ENCODE measurements around the gene GLT1D1.
A peak's percentile ranks its signal among the peaks of the same experiment; 100 is the strongest.

GLT1D1 gene

DNA sequence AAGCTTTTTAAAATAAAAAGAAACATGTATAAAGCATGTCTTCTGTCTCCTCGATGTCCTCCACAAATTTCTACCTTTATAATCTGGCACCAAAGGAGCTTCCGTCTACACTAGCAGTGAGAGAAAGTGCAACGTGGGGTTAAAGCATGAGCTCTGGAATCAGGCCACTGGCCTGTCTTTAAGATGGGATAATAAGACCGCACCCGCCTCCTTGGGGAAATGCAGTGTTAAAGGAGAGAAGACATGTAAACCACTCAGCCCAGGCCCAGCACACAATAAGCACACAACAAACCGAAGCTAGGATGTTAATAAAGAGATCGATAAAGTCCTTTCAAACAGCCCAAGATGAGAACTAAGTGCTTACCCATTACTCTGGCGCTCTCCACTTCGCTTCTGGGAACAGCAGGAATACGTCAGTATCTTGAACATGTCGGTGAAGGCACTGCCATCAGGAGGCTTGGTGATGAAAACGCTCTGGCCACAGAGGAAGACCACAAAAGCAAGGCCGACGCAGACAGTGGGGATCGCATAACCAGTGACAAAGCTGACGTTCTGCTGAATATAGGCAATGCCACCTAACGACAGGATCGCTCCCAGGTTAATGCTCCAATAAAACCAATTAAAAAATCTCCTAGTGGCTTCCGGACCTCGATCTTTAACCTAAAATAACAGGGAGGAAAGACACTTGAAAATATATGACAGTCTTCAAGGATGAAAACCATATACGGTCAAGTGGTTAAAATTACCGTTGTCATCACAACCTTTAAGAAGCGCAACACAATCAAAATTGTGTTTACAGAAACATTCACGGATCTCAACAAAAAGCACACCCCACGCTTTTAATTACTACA, 38.6 kb upstream of the GLT1D1 start:
- no peaks in the 10 kb centered on the region for H3K27me3 ChIP-seq (ENCODE audit: low read depth, low read length)
- no peak overlapping the region for H3K4me3 ChIP-seq (ENCODE audit: low read depth in 1 of 2, low read length in 2 of 2)
- H3K4me1 ChIP-seq (ENCODE audit: control insufficient read depth in 1 of 2, insufficient read depth in 2 of 2, low read length in 2 of 2), result peaks cover 27 to 39% of the 10 kb centered on the region in 2 donors
- no peak overlapping the region for H3K27ac ChIP-seq (ENCODE audit: low read length)
- H3K36me3 ChIP-seq (ENCODE audit: control insufficient read depth in 1 of 2, insufficient read depth in 2 of 2, low read length in 2 of 2), result peaks cover 0 to 6% of the 10 kb centered on the region in 2 donors
- H3K9me3 ChIP-seq (ENCODE audit: control insufficient read depth in 1 of 2, low read length in 2 of 2), result no peaks in the 10 kb centered on the region

DNA sequence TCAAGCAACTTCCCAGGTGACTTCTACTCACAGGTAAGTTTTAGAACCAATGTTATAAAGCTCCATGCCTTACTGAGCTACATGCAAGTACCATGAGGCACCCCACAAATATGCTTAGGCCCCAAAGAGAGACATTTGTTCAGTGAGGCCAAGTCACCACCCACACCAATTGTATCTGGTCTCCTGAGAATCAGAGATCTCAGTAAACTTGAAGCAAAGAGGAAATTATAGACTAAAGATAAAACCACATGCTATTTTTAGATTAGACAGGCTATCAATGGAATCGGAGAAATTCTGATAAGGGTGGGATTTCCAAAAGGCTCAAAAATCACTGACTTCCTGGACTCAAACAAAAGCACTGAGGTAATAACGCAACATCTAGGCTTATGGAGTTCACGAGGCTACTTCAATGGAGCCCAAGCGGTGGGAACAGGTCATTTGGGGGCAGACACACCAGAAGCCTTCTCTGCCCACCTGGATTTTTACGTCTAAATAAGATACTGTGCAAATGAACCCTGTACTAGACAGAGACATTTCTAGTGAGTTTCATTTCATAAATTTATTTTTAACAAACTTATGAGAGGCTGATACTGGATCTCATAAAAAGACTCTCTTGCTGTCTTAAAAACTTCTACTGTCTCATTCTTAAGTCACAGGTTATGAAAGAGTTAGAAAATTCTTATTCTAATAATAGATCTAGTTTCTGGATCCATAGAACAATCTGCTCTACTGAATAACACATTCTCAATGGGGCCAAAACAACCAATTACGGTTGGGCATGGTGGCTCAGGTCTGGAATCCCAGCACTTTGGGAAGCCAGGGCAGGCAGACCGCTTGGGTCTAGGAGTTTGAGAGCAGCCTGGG, 37.3 kb upstream of the GLT1D1 start:
- no peaks in the 10 kb centered on the region for H3K27me3 ChIP-seq (ENCODE audit: low read depth, low read length)
- no peaks in the 10 kb centered on the region for H3K9me3 ChIP-seq (ENCODE audit: control insufficient read depth in 1 of 2, low read length in 2 of 2)
- H3K4me1 ChIP-seq (ENCODE audit: control insufficient read depth in 1 of 2, insufficient read depth in 2 of 2, low read length in 2 of 2), result peaks cover 17 to 30% of the 10 kb centered on the region in 2 donors
- no peak overlapping the region for H3K4me3 ChIP-seq (ENCODE audit: low read depth in 1 of 2, low read length in 2 of 2)
- H3K36me3 ChIP-seq (ENCODE audit: control insufficient read depth in 1 of 2, insufficient read depth in 2 of 2, low read length in 2 of 2), result peaks cover 0 to 6% of the 10 kb centered on the region in 2 donors
- H3K27ac ChIP-seq (ENCODE audit: low read length), result no peak overlapping the region

DNA sequence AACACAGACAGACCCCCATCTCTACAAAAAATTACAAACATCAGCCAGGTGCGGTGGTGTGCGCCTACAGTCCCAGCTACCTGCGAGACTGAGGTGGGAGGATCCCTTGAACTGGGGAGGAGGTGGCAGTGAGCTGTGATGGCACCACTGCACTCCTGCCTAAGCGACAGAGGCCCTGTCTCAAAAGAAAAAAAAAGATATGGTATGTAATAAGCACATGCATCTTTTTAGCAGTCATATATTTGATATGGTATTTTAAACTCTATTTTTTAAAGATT, 36.7 kb upstream of the GLT1D1 start:
- H3K27me3 ChIP-seq (ENCODE audit: low read depth, low read length), result no peaks in the 10 kb centered on the region
- H3K4me3 ChIP-seq (ENCODE audit: low read depth in 1 of 2, low read length in 2 of 2), result no peak overlapping the region
- no peak overlapping the region for H3K27ac ChIP-seq (ENCODE audit: low read length)
- H3K9me3 ChIP-seq (ENCODE audit: control insufficient read depth in 1 of 2, low read length in 2 of 2), result no peaks in the 10 kb centered on the region
- peaks cover 17 to 31% of the 10 kb centered on the region in 2 donors for H3K4me1 ChIP-seq (ENCODE audit: control insufficient read depth in 1 of 2, insufficient read depth in 2 of 2, low read length in 2 of 2)
- H3K36me3 ChIP-seq (ENCODE audit: control insufficient read depth in 1 of 2, insufficient read depth in 2 of 2, low read length in 2 of 2), result peaks cover 0 to 6% of the 10 kb centered on the region in 2 donors

DNA sequence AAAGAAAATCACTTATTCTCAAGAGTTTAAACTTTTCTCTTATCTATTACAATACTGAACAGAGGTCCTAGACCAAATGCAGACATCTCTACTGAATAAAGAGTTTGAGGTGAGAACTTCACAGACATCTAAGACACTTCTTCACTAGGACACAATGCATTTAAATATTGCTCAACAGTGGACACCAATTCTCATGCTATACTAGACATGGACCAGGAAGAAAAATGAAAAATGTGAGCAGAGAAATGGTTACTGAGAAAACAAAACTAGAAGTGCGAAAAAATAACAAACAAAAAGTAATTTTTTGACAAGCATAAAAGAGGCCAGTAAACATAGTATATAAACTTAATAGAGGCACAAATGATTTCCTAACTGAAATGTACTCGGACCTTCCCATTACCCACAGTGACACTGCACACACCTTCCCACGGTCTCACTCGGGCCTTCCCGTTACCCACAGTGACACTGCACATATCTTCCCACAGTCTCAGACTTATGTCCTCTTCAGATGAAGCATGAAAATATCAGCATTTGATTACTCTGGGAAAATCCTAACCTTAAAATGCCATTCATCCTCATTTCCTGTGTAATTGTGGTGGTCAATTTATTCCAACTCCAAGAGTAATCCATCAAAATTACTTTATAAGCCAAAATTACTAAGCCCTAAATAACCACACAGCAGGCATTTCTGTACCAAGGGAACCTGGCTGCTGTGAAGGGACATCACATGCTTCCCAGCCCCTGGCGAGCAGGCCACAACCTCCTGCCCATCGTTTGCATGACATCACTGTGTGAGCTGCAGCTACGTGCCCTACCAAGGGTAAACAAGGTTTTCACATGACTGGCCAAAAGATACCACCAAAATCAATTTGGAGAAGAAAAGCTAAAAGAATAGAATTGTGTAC, 35.9 kb upstream of the GLT1D1 start:
- Histone ChIP-seq H3K36me3 (ENCODE audit: control insufficient read depth in 1 of 2, insufficient read depth in 2 of 2, low read length in 2 of 2) (peaks cover 0 to 6% of the 10 kb centered on the region in 2 donors), H3K4me3 (ENCODE audit: low read depth in 1 of 2, low read length in 2 of 2) (no peak overlapping the region), H3K9me3 (ENCODE audit: control insufficient read depth in 1 of 2, low read length in 2 of 2) (no peaks in the 10 kb centered on the region), H3K4me1 (ENCODE audit: control insufficient read depth in 1 of 2, insufficient read depth in 2 of 2, low read length in 2 of 2) (peaks cover 17 to 39% of the 10 kb centered on the region in 2 donors), H3K27ac (ENCODE audit: low read length) (peak overlapping the region; percentile 67), H3K27me3 (ENCODE audit: low read depth, low read length) (no peaks in the 10 kb centered on the region)

DNA sequence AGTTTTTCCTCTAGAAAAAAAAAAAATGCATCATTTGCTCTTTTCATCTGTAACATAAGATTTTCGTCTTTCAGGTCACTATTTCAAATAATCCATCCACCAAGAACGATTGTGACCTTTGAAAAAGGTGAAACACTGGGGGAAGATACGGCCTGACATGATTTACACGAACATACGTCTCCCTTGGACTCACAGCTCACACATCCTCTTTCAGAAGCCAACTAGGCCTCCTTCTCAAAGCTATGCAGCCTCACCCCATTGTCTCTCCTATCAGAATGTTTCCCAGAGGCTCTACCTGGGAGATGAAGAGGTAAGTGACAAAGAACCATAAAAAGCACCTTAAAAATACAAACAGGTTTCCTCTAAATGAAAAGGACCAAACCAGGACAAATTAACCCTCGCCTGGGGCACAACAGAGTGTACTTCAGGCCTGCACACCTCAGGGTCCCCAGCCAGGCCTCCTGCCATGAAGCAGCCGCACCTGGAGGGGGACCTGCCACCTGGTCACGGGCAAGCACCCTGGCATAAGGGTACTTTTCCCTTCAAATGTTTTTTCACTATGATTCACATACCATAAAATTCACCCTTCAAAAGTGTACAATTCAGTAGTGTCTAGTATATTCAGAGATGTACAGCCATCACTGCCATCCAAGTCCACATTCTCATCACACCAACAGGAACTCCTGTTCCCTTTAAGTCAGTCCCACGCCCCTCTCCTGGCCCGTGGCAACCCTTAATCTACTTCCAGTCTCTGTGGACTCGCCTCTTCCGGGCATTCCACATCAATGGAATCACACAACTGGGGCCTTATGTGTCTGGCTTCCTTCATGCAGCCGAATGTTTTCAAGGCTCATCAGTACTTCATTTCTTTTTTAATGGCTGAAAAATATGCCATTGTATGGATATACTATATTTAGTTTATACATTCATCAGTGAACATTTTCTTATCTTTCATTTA, 34.9 kb upstream of the GLT1D1 start:
- no peak overlapping the region for H3K4me3 ChIP-seq (ENCODE audit: low read depth in 1 of 2, low read length in 2 of 2)
- H3K4me1 ChIP-seq (ENCODE audit: control insufficient read depth in 1 of 2, insufficient read depth in 2 of 2, low read length in 2 of 2), result peaks cover 17 to 44% of the 10 kb centered on the region in 2 donors

DNA sequence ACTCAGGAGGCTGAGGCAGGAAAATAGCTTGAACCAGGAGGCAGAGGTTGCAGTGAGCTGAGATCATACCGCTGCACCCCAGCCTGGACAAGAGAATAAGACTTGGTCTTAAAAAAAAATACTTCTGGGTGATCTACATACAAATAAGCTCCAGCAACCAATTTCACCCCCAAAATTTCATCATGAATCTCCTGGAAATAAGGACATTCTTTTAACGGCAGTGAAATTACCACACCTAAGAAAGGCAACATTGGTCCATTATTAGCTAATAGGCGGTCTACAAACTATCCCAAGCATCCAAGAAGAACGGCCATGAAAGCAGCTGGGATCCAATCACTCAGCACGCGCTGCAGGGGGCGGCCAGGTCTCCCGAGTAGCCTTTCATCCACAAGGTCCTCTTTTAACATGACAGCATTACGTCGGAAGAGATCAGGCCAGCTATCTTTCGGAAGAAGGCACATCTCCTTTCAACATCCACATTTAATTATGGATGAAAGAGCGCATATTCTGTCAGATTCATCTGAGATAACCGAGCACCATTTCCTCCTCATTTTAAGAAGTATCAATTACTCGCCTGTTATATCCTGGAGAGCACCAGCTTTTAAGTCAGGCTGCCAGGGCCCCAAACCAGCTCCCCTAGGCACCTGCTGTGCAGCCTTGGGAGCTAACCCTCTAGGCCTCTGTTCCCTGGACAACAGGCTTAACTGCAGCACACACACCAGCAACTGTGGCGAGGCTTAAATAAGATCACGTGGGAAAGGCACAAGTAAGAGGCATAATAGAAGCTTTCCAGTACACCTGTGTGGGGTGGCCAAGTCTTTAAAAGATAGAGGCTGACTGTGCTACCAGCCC, 33.8 kb upstream of the GLT1D1 start:
- Histone ChIP-seq H3K27me3 (ENCODE audit: low read depth, low read length) (no peaks in the 10 kb centered on the region), H3K4me1 (ENCODE audit: control insufficient read depth in 1 of 2, insufficient read depth in 2 of 2, low read length in 2 of 2) (peaks cover 17 to 47% of the 10 kb centered on the region in 2 donors), H3K9me3 (ENCODE audit: control insufficient read depth in 1 of 2, low read length in 2 of 2) (no peaks in the 10 kb centered on the region), H3K27ac (ENCODE audit: low read length) (no peak overlapping the region), H3K36me3 (ENCODE audit: control insufficient read depth in 1 of 2, insufficient read depth in 2 of 2, low read length in 2 of 2) (no peaks in the 10 kb centered on the region), H3K4me3 (ENCODE audit: low read depth in 1 of 2, low read length in 2 of 2) (no peak overlapping the region)

More for the DNA sequence above, 34.9 kb upstream of the GLT1D1 start:
- Histone ChIP-seq H3K27me3 (ENCODE audit: low read depth, low read length) (no peaks in the 10 kb centered on the region), H3K36me3 (ENCODE audit: control insufficient read depth in 1 of 2, insufficient read depth in 2 of 2, low read length in 2 of 2) (peaks cover 0 to 3% of the 10 kb centered on the region in 2 donors), H3K9me3 (ENCODE audit: control insufficient read depth in 1 of 2, low read length in 2 of 2) (no peaks in the 10 kb centered on the region), H3K27ac (ENCODE audit: low read length) (peak overlapping the region; percentile 67)

DNA sequence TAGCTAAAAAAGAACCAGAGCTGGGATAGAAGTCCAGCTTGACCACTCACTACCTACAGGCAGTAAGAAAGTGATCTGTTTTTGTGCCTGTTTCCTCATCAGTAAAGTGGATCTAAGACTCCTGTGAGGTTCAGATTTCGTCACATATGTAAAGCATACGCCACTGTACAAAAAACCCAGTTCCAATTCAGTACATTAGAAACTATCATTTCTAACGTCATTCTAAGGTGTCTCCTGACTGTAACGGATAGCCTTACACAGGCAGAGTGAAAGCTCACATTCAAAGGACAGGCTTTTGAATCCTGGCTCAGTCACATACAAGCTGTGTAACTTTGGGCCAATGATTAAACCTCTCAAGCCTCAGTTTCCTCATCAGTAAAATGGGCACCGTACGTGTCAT, 33.0 kb upstream of the GLT1D1 start:
- Histone ChIP-seq H3K4me1 (ENCODE audit: control insufficient read depth in 1 of 2, insufficient read depth in 2 of 2, low read length in 2 of 2) (peaks cover 17 to 49% of the 10 kb centered on the region in 2 donors), H3K36me3 (ENCODE audit: control insufficient read depth in 1 of 2, insufficient read depth in 2 of 2, low read length in 2 of 2) (no peaks in the 10 kb centered on the region), H3K9me3 (ENCODE audit: control insufficient read depth in 1 of 2, low read length in 2 of 2) (no peaks in the 10 kb centered on the region), H3K27ac (ENCODE audit: low read length) (no peak overlapping the region), H3K4me3 (ENCODE audit: low read depth in 1 of 2, low read length in 2 of 2) (no peak overlapping the region), H3K27me3 (ENCODE audit: low read depth, low read length) (no peaks in the 10 kb centered on the region)

DNA sequence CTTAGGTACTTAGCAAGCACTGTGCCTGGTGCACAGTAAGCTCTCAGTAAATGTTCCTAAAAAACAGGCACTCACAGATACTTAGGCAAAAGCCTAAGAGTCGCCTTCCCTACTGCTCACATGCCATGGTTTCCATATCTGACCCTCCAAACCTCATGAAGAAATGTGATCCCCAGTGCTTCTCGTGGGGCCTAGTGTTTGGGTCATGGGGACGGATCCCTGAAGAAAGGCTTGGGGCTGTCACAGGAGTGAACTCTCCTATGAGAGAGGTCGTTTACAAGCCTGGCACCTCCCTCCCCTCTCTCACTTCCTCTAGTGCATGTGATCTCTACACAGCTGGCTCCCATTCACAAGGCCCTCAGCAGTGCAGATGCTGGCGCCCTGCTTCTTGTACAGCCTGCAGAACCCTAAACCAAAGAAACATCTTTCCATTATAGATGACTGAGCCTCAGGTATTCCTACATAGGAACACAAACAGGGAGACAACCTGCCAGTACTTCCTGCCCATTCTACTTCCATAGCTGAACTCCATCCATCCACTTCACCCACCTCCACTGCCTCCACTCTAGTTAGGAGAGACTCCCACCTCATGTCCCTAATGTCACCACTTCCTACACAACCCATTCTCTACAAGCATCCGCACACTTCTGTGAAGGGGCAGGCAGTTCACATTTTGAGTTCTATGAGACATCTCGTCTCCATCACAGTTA, 32.4 kb upstream of the GLT1D1 start:
- Histone ChIP-seq H3K4me3 (ENCODE audit: low read depth in 1 of 2, low read length in 2 of 2) (no peak overlapping the region), H3K27ac (ENCODE audit: low read length) (no peak overlapping the region), H3K27me3 (ENCODE audit: low read depth, low read length) (no peaks in the 10 kb centered on the region), H3K4me1 (ENCODE audit: control insufficient read depth in 1 of 2, insufficient read depth in 2 of 2, low read length in 2 of 2) (peaks cover 17 to 49% of the 10 kb centered on the region in 2 donors), H3K36me3 (ENCODE audit: control insufficient read depth in 1 of 2, insufficient read depth in 2 of 2, low read length in 2 of 2) (no peaks in the 10 kb centered on the region), H3K9me3 (ENCODE audit: control insufficient read depth in 1 of 2, low read length in 2 of 2) (no peaks in the 10 kb centered on the region)

DNA sequence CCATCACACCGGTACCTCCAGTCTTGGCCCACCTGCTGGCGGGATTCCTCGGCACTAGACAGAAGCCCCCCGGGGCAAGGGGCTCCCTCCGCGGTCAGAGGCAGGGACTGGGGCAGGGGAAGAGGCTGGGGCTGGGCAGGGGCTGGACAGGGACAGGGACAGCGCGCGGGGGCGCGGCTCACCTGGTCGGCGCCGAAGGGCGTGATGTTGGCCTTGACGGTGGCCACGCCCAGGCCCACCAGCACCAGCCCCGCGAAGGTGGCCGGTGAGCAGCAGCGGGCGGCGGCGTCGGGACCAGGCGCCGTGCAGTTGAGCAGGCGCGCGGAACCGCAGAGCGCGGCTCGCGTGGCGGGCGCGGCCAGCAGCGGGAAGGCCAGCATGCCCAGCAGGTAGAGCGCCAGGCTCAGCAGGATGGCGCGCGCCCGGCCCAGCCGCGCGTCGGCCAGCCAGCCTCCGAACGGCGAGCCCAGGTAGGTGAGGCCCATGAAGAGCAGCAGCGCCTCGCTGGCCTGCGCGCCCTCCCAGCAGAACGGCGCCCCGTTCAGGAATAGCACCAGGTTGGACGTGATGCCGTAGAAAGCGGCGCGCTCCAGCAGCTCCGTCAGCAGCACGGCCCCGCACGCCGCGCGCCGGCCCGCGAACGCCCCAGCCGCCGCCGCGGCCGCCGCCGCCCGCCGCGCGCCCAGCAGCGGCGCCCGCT, 29.9 kb upstream of the GLT1D1 start:
- H3K27me3 ChIP-seq (ENCODE audit: low read depth, low read length), result no peaks in the 10 kb centered on the region
- peak overlapping the region; percentile 23 for H3K27ac ChIP-seq (ENCODE audit: low read length)
- H3K4me3 ChIP-seq (ENCODE audit: low read depth in 1 of 2, low read length in 2 of 2), result peak overlapping the region; percentile 59 to 93
- H3K4me1 ChIP-seq (ENCODE audit: control insufficient read depth in 1 of 2, insufficient read depth in 2 of 2, low read length in 2 of 2), result peaks cover 4 to 31% of the 10 kb centered on the region in 2 donors
- H3K9me3 ChIP-seq (ENCODE audit: control insufficient read depth in 1 of 2, low read length in 2 of 2), result no peaks in the 10 kb centered on the region
- H3K36me3 ChIP-seq (ENCODE audit: control insufficient read depth in 1 of 2, insufficient read depth in 2 of 2, low read length in 2 of 2), result no peaks in the 10 kb centered on the region
